ENCODE data around the gene NEUROG2. TPM values are rescaled to one million over a fixed set of nuclear protein-coding genes. Genes with fewer than 3 reads are reported as not detected.

NEUROG2 gene
- total and polyA plus RNA-seq, 2 of the 8 experiments (the other 6 are each of a cell fraction or from before 2014, with no cell fraction given): 0.03 TPM; not detected in 1

- TF ChIP-seq, protein P1, sequence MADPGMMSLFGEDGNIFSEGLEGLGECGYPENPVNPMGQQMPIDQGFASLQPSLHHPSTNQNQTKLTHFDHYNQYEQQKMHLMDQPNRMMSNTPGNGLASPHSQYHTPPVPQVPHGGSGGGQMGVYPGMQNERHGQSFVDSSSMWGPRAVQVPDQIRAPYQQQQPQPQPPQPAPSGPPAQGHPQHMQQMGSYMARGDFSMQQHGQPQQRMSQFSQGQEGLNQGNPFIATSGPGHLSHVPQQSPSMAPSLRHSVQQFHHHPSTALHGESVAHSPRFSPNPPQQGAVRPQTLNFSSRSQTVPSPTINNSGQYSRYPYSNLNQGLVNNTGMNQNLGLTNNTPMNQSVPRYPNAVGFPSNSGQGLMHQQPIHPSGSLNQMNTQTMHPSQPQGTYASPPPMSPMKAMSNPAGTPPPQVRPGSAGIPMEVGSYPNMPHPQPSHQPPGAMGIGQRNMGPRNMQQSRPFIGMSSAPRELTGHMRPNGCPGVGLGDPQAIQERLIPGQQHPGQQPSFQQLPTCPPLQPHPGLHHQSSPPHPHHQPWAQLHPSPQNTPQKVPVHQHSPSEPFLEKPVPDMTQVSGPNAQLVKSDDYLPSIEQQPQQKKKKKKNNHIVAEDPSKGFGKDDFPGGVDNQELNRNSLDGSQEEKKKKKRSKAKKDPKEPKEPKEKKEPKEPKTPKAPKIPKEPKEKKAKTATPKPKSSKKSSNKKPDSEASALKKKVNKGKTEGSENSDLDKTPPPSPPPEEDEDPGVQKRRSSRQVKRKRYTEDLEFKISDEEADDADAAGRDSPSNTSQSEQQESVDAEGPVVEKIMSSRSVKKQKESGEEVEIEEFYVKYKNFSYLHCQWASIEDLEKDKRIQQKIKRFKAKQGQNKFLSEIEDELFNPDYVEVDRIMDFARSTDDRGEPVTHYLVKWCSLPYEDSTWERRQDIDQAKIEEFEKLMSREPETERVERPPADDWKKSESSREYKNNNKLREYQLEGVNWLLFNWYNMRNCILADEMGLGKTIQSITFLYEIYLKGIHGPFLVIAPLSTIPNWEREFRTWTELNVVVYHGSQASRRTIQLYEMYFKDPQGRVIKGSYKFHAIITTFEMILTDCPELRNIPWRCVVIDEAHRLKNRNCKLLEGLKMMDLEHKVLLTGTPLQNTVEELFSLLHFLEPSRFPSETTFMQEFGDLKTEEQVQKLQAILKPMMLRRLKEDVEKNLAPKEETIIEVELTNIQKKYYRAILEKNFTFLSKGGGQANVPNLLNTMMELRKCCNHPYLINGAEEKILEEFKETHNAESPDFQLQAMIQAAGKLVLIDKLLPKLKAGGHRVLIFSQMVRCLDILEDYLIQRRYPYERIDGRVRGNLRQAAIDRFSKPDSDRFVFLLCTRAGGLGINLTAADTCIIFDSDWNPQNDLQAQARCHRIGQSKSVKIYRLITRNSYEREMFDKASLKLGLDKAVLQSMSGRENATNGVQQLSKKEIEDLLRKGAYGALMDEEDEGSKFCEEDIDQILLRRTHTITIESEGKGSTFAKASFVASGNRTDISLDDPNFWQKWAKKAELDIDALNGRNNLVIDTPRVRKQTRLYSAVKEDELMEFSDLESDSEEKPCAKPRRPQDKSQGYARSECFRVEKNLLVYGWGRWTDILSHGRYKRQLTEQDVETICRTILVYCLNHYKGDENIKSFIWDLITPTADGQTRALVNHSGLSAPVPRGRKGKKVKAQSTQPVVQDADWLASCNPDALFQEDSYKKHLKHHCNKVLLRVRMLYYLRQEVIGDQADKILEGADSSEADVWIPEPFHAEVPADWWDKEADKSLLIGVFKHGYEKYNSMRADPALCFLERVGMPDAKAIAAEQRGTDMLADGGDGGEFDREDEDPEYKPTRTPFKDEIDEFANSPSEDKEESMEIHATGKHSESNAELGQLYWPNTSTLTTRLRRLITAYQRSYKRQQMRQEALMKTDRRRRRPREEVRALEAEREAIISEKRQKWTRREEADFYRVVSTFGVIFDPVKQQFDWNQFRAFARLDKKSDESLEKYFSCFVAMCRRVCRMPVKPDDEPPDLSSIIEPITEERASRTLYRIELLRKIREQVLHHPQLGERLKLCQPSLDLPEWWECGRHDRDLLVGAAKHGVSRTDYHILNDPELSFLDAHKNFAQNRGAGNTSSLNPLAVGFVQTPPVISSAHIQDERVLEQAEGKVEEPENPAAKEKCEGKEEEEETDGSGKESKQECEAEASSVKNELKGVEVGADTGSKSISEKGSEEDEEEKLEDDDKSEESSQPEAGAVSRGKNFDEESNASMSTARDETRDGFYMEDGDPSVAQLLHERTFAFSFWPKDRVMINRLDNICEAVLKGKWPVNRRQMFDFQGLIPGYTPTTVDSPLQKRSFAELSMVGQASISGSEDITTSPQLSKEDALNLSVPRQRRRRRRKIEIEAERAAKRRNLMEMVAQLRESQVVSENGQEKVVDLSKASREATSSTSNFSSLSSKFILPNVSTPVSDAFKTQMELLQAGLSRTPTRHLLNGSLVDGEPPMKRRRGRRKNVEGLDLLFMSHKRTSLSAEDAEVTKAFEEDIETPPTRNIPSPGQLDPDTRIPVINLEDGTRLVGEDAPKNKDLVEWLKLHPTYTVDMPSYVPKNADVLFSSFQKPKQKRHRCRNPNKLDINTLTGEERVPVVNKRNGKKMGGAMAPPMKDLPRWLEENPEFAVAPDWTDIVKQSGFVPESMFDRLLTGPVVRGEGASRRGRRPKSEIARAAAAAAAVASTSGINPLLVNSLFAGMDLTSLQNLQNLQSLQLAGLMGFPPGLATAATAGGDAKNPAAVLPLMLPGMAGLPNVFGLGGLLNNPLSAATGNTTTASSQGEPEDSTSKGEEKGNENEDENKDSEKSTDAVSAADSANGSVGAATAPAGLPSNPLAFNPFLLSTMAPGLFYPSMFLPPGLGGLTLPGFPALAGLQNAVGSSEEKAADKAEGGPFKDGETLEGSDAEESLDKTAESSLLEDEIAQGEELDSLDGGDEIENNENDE (IDR thresholded peaks at IDR 0.05; ENCODE audit: insufficient replicate concordance, low read length): no peak
- no peak for TF ChIP-seq CBX5 (IDR thresholded peaks at IDR 0.05; ENCODE audit: low read depth, low read length)
Measured at GRCh38 chr4:112520598-112521122, 4.7 kb upstream of the NEUROG2 start (continued).

Measured in H1 (cell line).